Hepatocyte (in vitro differentiated cells): Measurements from ENCODE around the gene LMF1.

Source experiments
- EZH2phosphoT487 ChIP-seq: fragments of 200-600 bp; sonication (generic); IDR thresholded peaks from one replicate; pipeline ENCODE4 v1.6.1; 2018; ENCODE audit warnings: antibody characterized with exemption, mild to moderate bottlenecking, low read depth, moderate library complexity; ENCODE audit not compliant: unreplicated experiment, severe bottlenecking
- TF ChIP-seq, protein P1 (sequence below): fragments of 200-600 bp; sonication (generic); IDR thresholded peaks from 2 replicates; pipeline ENCODE4 v1.5.1; 2016; ENCODE audit warnings: antibody characterized with exemption, mild to moderate bottlenecking; ENCODE audit not compliant: poor library complexity

DNA sequence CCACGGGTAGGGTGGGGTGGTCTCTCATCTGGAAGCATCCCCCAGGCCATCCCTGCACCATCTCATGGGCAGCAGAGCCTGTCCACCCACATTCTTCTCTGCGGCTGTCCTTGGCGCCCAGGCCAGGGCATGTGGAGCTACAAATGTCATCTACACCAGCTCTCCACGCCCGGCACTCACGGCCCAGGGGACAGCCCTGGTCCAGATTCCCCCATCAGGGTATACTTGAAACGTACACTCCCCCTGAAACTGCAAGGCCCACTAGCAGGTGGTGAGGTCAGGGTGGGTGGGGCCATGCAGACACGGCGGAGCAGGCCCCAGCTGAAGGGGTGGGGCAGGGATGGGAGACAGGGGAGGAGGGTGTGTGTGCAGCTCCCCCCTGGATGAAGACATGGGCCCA, 7.6 kb upstream of the LMF1 start:
- TF ChIP-seq, protein P1, sequence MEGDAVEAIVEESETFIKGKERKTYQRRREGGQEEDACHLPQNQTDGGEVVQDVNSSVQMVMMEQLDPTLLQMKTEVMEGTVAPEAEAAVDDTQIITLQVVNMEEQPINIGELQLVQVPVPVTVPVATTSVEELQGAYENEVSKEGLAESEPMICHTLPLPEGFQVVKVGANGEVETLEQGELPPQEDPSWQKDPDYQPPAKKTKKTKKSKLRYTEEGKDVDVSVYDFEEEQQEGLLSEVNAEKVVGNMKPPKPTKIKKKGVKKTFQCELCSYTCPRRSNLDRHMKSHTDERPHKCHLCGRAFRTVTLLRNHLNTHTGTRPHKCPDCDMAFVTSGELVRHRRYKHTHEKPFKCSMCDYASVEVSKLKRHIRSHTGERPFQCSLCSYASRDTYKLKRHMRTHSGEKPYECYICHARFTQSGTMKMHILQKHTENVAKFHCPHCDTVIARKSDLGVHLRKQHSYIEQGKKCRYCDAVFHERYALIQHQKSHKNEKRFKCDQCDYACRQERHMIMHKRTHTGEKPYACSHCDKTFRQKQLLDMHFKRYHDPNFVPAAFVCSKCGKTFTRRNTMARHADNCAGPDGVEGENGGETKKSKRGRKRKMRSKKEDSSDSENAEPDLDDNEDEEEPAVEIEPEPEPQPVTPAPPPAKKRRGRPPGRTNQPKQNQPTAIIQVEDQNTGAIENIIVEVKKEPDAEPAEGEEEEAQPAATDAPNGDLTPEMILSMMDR: no peak
- TF ChIP-seq EZH2phosphoT487: no peak
